H1 (cell line): Measurements from ENCODE around the gene CABLES2. TPM values are rescaled to one million over a fixed set of nuclear protein-coding genes. Genes with fewer than 3 reads are reported as not detected.

Source experiments
- CTCF ChIA-PET: fragments of 300-600 bp; sonication (Branson Sonifier 250); formaldehyde crosslinking; loops from one replicate; lab custom pipeline; 2021; ENCODE audit not compliant: partially characterized antibody; lab: Charles Lee
- POLR2A ChIA-PET: fragments of 300-600 bp; sonication (Branson Sonifier 250); formaldehyde crosslinking; loops from one replicate; lab custom pipeline; 2021; ENCODE audit warnings: inconsistent platforms; ENCODE audit not compliant: partially characterized antibody; lab: Charles Lee
- DNase-seq, 2 experiments: peaks; one replicate each; pipeline versions ENCODE4 v3.0.0 to v3.0.0-alpha.2; 2010 to 2022; ENCODE audit warnings: low spot score in 2 of 2, low read depth in 1 of 2, mixed read lengths in 1 of 2
- FAIRE-seq: peaks from 2 replicates; lab custom pipeline; 2011; peaks lifted over from hg19 to GRCh38; lab: Jason Lieb, UNC
- H2AFZ ChIP-seq: 2 replicates; pipeline ENCODE4 v1.8.1; 2012; ENCODE audit warnings: low read length, inconsistent platforms
- H2AK5ac ChIP-seq: 2 replicates; pipeline ENCODE4 v1.6.1; 2013; ENCODE audit warnings: low read depth, low read length
- H2BK120ac ChIP-seq: replicated peaks from 2 replicates; pipeline ENCODE3; 2013; ENCODE audit warnings: low read depth, low read length, inconsistent platforms
- H2BK12ac ChIP-seq: 2 replicates; pipeline ENCODE4 v1.6.1; 2013; ENCODE audit warnings: low read depth, low read length
- H2BK15ac ChIP-seq: 2 replicates; pipeline ENCODE4 v1.6.1; 2013; ENCODE audit warnings: low read length
- H2BK20ac ChIP-seq: 2 replicates; pipeline ENCODE4 v1.6.1; 2013; ENCODE audit warnings: low read length
- H2BK5ac ChIP-seq: 2 replicates; pipeline ENCODE4 v1.6.1; 2013; ENCODE audit warnings: low read depth, low read length
- H3K14ac ChIP-seq: 2 replicates; pipeline ENCODE4 v1.6.1; 2013; ENCODE audit warnings: inconsistent platforms; ENCODE audit not compliant: insufficient read length
- H3K18ac ChIP-seq: 2 replicates; pipeline ENCODE4 v1.6.1; 2013; ENCODE audit warnings: low read length; ENCODE audit errors: extremely low read depth
- H3K23ac ChIP-seq: 2 replicates; pipeline ENCODE4 v1.6.1; 2013; ENCODE audit warnings: inconsistent platforms; ENCODE audit not compliant: insufficient read length
- H3K23me2 ChIP-seq: 2 replicates; pipeline ENCODE4 v1.6.1; 2013; ENCODE audit warnings: low read depth, low read length
- H3K27ac ChIP-seq: 2 replicates; pipeline ENCODE4 v1.6.1; 2011; ENCODE audit warnings: low read depth, low read length, inconsistent platforms
- H3K27me3 ChIP-seq, 4 experiments: replicated peaks in 1 of 4; 1 replicate in 1 of 4; 2 replicates in 3 of 4; pipeline versions ENCODE4 v1.6.1 to v1.8.1; 2011 to 2013; ENCODE audit warnings: low read length in 3 of 4, mild to moderate bottlenecking in 3 of 4, inconsistent platforms in 2 of 4, mixed read lengths in 2 of 4, moderate library complexity in 1 of 4; ENCODE audit not compliant: control insufficient read depth in 3 of 4, insufficient read depth in 3 of 4; ENCODE audit errors: extremely low read depth in 1 of 4
- H3K36me3 ChIP-seq, 4 experiments: 2 replicates each; pipeline versions ENCODE4 v1.6.1 to v1.8.1; 2011 to 2013; ENCODE audit warnings: mild to moderate bottlenecking in 4 of 4, low read length in 3 of 4, moderate library complexity in 2 of 4, control low read depth in 1 of 4, inconsistent platforms in 1 of 4; ENCODE audit not compliant: insufficient read depth in 4 of 4, control insufficient read depth in 2 of 4
- H3K4ac ChIP-seq: replicated peaks from 2 replicates; pipeline ENCODE3; 2013; ENCODE audit warnings: low read length, low read depth, mixed read lengths, inconsistent platforms; ENCODE audit not compliant: insufficient read length
- H3K4me1 ChIP-seq, 4 experiments: replicated peaks in 1 of 4; 1 replicate in 1 of 4; 2 replicates in 3 of 4; pipeline versions ENCODE4 v1.6.1 to v1.8.1; 2011 to 2013; ENCODE audit warnings: low read length in 3 of 4, inconsistent platforms in 2 of 4, mixed read lengths in 1 of 4; ENCODE audit not compliant: insufficient read depth in 4 of 4, control insufficient read depth in 3 of 4
- H3K4me2 ChIP-seq, 2 experiments: 2 replicates each; pipeline versions ENCODE4 v1.6.1 to v1.8.1; 2011 to 2013; ENCODE audit warnings: low read depth in 2 of 2, low read length in 2 of 2, control low read depth in 1 of 2, inconsistent platforms in 1 of 2, mild to moderate bottlenecking in 1 of 2; ENCODE audit not compliant: insufficient read depth in 1 of 2
- H3K4me3 ChIP-seq, 4 experiments: fragments of 200-600, 300-600 bp in 1 of 4; sonication (generic), shearing (Covaris generic), sonication (Bioruptor Twin) in 1 of 4; 2 replicates each; pipeline versions ENCODE4 v1.5.1 to v1.8.1; 2011 to 2016; ENCODE audit warnings: low read length in 4 of 4, low read depth in 3 of 4, control low read depth in 2 of 4, inconsistent platforms in 2 of 4, mild to moderate bottlenecking in 2 of 4, mixed read lengths in 1 of 4, moderate library complexity in 1 of 4; ENCODE audit not compliant: insufficient read depth in 2 of 4; ENCODE audit errors: extremely low read depth in 1 of 4
- H3K56ac ChIP-seq: replicated peaks from 2 replicates; pipeline ENCODE3; 2013; ENCODE audit warnings: low read depth, mild to moderate bottlenecking, mixed read lengths, low read length, inconsistent platforms; ENCODE audit not compliant: insufficient read length
- H3K79me1 ChIP-seq: 2 replicates; pipeline ENCODE4 v1.6.1; 2013; ENCODE audit warnings: low read depth, low read length, control low read depth
- H3K79me2 ChIP-seq, 2 experiments: 2 replicates each; pipeline versions ENCODE4 v1.6.1 to v1.8.1; 2012 to 2013; ENCODE audit warnings: low read length in 2 of 2, mild to moderate bottlenecking in 2 of 2, inconsistent platforms in 1 of 2; ENCODE audit not compliant: insufficient read depth in 2 of 2, control insufficient read depth in 1 of 2
- H3K9ac ChIP-seq, 4 experiments: replicated peaks in 1 of 4; 1 replicate in 1 of 4; 2 replicates in 3 of 4; pipeline versions ENCODE4 v1.6.1 to v1.8.1; 2011 to 2013; ENCODE audit warnings: low read depth in 3 of 4, low read length in 3 of 4, control low read depth in 2 of 4, mild to moderate bottlenecking in 2 of 4, moderate library complexity in 2 of 4, inconsistent platforms in 1 of 4; ENCODE audit errors: extremely low read depth in 1 of 4
- H3K9me3 ChIP-seq, 2 experiments: 2 replicates each; pipeline versions ENCODE4 v1.6.1 to v1.8.1; 2012 to 2013; ENCODE audit warnings: mild to moderate bottlenecking in 2 of 2, moderate library complexity in 2 of 2, control low read depth in 1 of 2, inconsistent platforms in 1 of 2, low read depth in 1 of 2, low read length in 1 of 2, mixed read lengths in 1 of 2; ENCODE audit not compliant: insufficient read depth in 2 of 2
- H4K20me1 ChIP-seq, 2 experiments: replicated peaks in 1 of 2; 2 replicates each; pipeline versions ENCODE3 to v1.8.1; 2011 to 2013; ENCODE audit warnings: inconsistent platforms in 2 of 2, low read length in 2 of 2, mild to moderate bottlenecking in 1 of 2; ENCODE audit not compliant: insufficient read depth in 2 of 2, control insufficient read depth in 1 of 2
- H4K5ac ChIP-seq: 2 replicates; pipeline ENCODE4 v1.6.1; 2013; ENCODE audit warnings: low read length, low read depth, mixed read lengths, inconsistent platforms; ENCODE audit not compliant: insufficient read length
- H4K8ac ChIP-seq: 2 replicates; pipeline ENCODE4 v1.8.0; 2013; ENCODE audit warnings: mild to moderate bottlenecking, moderate library complexity, low read length, inconsistent platforms; ENCODE audit not compliant: insufficient read depth; ENCODE audit errors: extremely low read depth
- H4K91ac ChIP-seq: replicated peaks from 2 replicates; pipeline ENCODE3; 2013; ENCODE audit warnings: low read length, mixed read lengths, inconsistent platforms; ENCODE audit not compliant: insufficient read length
- BRCA1 ChIP-seq: IDR thresholded peaks from 2 replicates; pipeline ENCODE4 v1.6.1; 2012; ENCODE audit warnings: low read depth, low read length, improper control_type of control experiment
- CBX8 ChIP-seq: fragments of 300-800, 300-1000 bp; sonication (generic); IDR thresholded peaks from 2 replicates; pipeline ENCODE4 v1.7.1; 2016; ENCODE audit warnings: low read depth, low read length, borderline replicate concordance
- CHD1 ChIP-seq: IDR thresholded peaks from 2 replicates; pipeline ENCODE4 v1.6.1; 2012; ENCODE audit warnings: low read depth, low read length, improper control_type of control experiment
- CHD2 ChIP-seq: IDR thresholded peaks from 2 replicates; pipeline ENCODE4 v1.6.1; 2012; ENCODE audit warnings: low read length, improper control_type of control experiment
- EZH2 ChIP-seq: fragments of 200-600 bp; sonication (generic); IDR thresholded peaks from 2 replicates; pipeline ENCODE4 v1.7.1; 2012; ENCODE audit warnings: low read depth, mild to moderate bottlenecking, moderate library complexity, low read length, inconsistent platforms; ENCODE audit not compliant: severe bottlenecking
- NRF1 ChIP-seq: IDR thresholded peaks from 2 replicates; pipeline ENCODE4 v1.6.1; 2011; ENCODE audit warnings: mild to moderate bottlenecking, low read depth, low read length, improper control_type of control experiment
- POLR2A ChIP-seq, 2 experiments: IDR thresholded peaks; 1 replicate in 1 of 2; 2 replicates in 1 of 2; pipeline ENCODE4 v1.6.1; 2011; ENCODE audit warnings: low read depth in 2 of 2, low read length in 2 of 2, mild to moderate bottlenecking in 2 of 2; ENCODE audit errors: control extremely low read depth in 1 of 2
- RNF2 ChIP-seq: fragments of 200-900, 300-1000 bp; sonication (generic); IDR thresholded peaks from 2 replicates; pipeline ENCODE4 v1.7.1; 2016; ENCODE audit warnings: borderline replicate concordance, low read depth, mild to moderate bottlenecking, antibody characterized with exemption, low read length; ENCODE audit not compliant: poor library complexity, severe bottlenecking; ENCODE audit errors: missing control alignments
- SP1 ChIP-seq: IDR thresholded peaks from 2 replicates; pipeline ENCODE4 v1.6.1; 2011; ENCODE audit warnings: low read depth, low read length
- USF2 ChIP-seq: IDR thresholded peaks from 2 replicates; pipeline ENCODE4 v1.6.1; 2011; ENCODE audit warnings: low read length, improper control_type of control experiment
- WGBS, 2 experiments: shearing (Covaris generic) in 1 of 2; methylation state at CpG; one replicate each; pipeline versions ENCODE4 v1.1.6 to v1.1.7; 2013 to 2015; ENCODE audit warnings: low lambda C conversion rate in 2 of 2, mixed read lengths in 2 of 2, inconsistent platforms in 1 of 2, low coverage in 1 of 2, missing lambda C conversion rate in 1 of 2; ENCODE audit not compliant: insufficient replicate concordance in 2 of 2, insufficient coverage in 1 of 2, insufficient read length in 1 of 2; ENCODE audit errors: extremely low coverage in 1 of 2, missing lambda C conversion rate in 1 of 2; 5-methylcytosine and 5-hydroxymethylcytosine counted together
- polyA plus RNA-seq, 7 experiments: library from polyadenylated mRNA; depleted of rRNA in 3 of 7; stranded (reverse) in 5 of 7; unstranded in 2 of 7; fragments of >200 nt in 5 of 7; fragments of 200-250 nt in 2 of 7; gene quantifications; 1 replicate in 5 of 7; 2 replicates in 1 of 7; 4 replicates in 1 of 7; pipeline versions ENCODE4 v1.2.1 to v1.2.3, GENCODE V29; 2011 to 2013; ENCODE audit warnings: missing spikeins in 2 of 7, mixed read lengths in 2 of 7
- total RNA-seq: library from RNA; stranded (reverse); fragmentation: NEBNext Ultra II Directional; extraction: Animal tissue kit (Norgen Biotek cat#: 25700); gene quantifications from 2 replicates; pipeline ENCODE4 v1.2.1, GENCODE V29; 2021

CABLES2 gene
- total and polyA plus RNA-seq, 2 of the 8 experiments (the other 6 are each of a cell fraction or from before 2014, with no cell fraction given): 8.0 to 8.8 TPM

GRCh38 chr20:62421716-62421990 is 14.6 kb upstream of the CABLES2 start:
- FAIRE-seq (no peak), DNase-seq (no peak)
- H3K9me3 ChIP-seq: no peaks in the 10 kb centered on the region
- peak overlapping the region; percentile 97 for H4K91ac ChIP-seq
- no peak overlapping the region for H3K18ac ChIP-seq
- no peak overlapping the region for H2AFZ ChIP-seq
- H2BK15ac ChIP-seq: peak overlapping the region; percentile 76; the same call in 1 of the 2 replicates
- H3K23me2 ChIP-seq: no peaks in the 10 kb centered on the region
- H2BK120ac ChIP-seq: no peak overlapping the region
- no peaks in the 10 kb centered on the region; a peak in 1 of 8 replicates for H3K36me3 ChIP-seq
- ChIA-PET CTCF (interaction anchor here (0.9 to 10.8 kb wide), 2 partner anchors 9 to 21 kb away, joined by 3 to 104 read pairs; no protein-coding TSS in a partner anchor), POLR2A (interaction anchor here (0.7 kb wide), 1 partner anchor 16 kb away, joined by 3 read pairs; no protein-coding TSS in a partner anchor)
- no peaks in the 10 kb centered on the region for H3K79me2 ChIP-seq
- no peak overlapping the region for H2BK20ac ChIP-seq
- H2AK5ac ChIP-seq: peak overlapping the region; percentile 84
- no peaks in the 10 kb centered on the region for H3K27me3 ChIP-seq
- no peak overlapping the region for H4K8ac ChIP-seq
- H3K79me1 ChIP-seq: no peaks in the 10 kb centered on the region
- H3K27ac ChIP-seq: no peak overlapping the region
- H3K4ac ChIP-seq: no peak overlapping the region
- TF ChIP-seq CBX8 (no peak), CHD2 (no peak), SP1 (no peak), NRF1 (no peak), RNF2 (no peak), BRCA1 (no peak), EZH2 (no peak), CHD1 (no peak), POLR2A (IDR thresholded peaks at IDR 0.05; ENCODE audit: control extremely low read depth in 1 of 2, low read depth in 2 of 2, low read length in 2 of 2) (no peak), USF2 (no peak)
- peaks cover 0 to 8% of the 10 kb centered on the region in 2 experiments for H4K20me1 ChIP-seq
- H2BK5ac ChIP-seq: peak overlapping the region; percentile 3; the same call in 1 of the 2 replicates
- no peak overlapping the region for H3K14ac ChIP-seq
- WGBS, 2 experiments: 80% methylated on average over 6 of the region's 6 CpGs; no CpG with 5 or more reads in 1 of the 2 experiments
- no peak overlapping the region for H3K4me2 ChIP-seq
- no peak overlapping the region for H3K23ac ChIP-seq
- no peak overlapping the region for H3K4me3 ChIP-seq
- no peak overlapping the region for H3K56ac ChIP-seq
- H2BK12ac ChIP-seq: no peak overlapping the region; the same call in 1 of the 2 replicates
- no peak overlapping the region for H3K9ac ChIP-seq
- peaks cover 0 to 18% (median 5%) of the 10 kb centered on the region in 4 experiments; a peak in 6 of 7 replicates for H3K4me1 ChIP-seq
- H4K5ac ChIP-seq: no peak overlapping the region
